Loucy (cell line): ENCODE measurements around the gene TMEM87B.

Experiments used
- H2AFZ ChIP-seq: fragments of 200-600 bp; sonication (generic); 2 replicates; pipeline ENCODE4 v1.6.0; 2016; ENCODE audit warnings: antibody characterized with exemption, mild to moderate bottlenecking, low read length, moderate library complexity
- H3F3A ChIP-seq: fragments of 200-600 bp; 2 replicates; pipeline ENCODE4 v1.6.0; 2016; ENCODE audit warnings: antibody characterized with exemption, low read depth, mild to moderate bottlenecking
- H3K27me3 ChIP-seq: fragments of 200-600 bp; sonication (generic); 2 replicates; pipeline ENCODE4 v1.6.1; 2014; ENCODE audit warnings: low read length, mild to moderate bottlenecking; ENCODE audit not compliant: insufficient read depth, poor library complexity, severe bottlenecking
- H3K36me3 ChIP-seq: fragments of 200-600 bp; sonication (generic); 2 replicates; pipeline ENCODE4 v1.6.1; 2016; ENCODE audit warnings: low read length; ENCODE audit not compliant: insufficient read depth
- H3K4me1 ChIP-seq: fragments of 200-600 bp; sonication (generic); 2 replicates; pipeline ENCODE4 v1.5.1; 2014; ENCODE audit warnings: low read length, mild to moderate bottlenecking; ENCODE audit not compliant: insufficient read depth, poor library complexity, severe bottlenecking
- H3K4me2 ChIP-seq: fragments of 200-600 bp; sonication (generic); 2 replicates; pipeline ENCODE4 v1.6.0; 2014; ENCODE audit warnings: antibody characterized with exemption, low read length, low read depth, mild to moderate bottlenecking; ENCODE audit not compliant: poor library complexity, severe bottlenecking
- H3K4me3 ChIP-seq: fragments of 200-600 bp; sonication (generic); 2 replicates; pipeline ENCODE4 v1.5.1; 2014; ENCODE audit warnings: low read length, mild to moderate bottlenecking, mixed read lengths; ENCODE audit not compliant: poor library complexity, severe bottlenecking
- H3K79me2 ChIP-seq: fragments of 200-600 bp; sonication (generic); 2 replicates; pipeline ENCODE4 v1.6.1; 2014; ENCODE audit warnings: low read length; ENCODE audit not compliant: insufficient read depth
- H3K9ac ChIP-seq: fragments of 200-600 bp; sonication (generic); 2 replicates; pipeline ENCODE4 v1.6.0; 2014; ENCODE audit warnings: mild to moderate bottlenecking, low read depth, low read length, moderate library complexity; ENCODE audit not compliant: poor library complexity, severe bottlenecking
- H3K9me2 ChIP-seq: fragments of 200-600 bp; sonication (generic); replicated peaks from 2 replicates; pipeline ENCODE4 v1.6.1; 2016; ENCODE audit warnings: low read depth, low read length, mixed read lengths
- H3K9me3 ChIP-seq: fragments of 200-600 bp; sonication (generic); 2 replicates; pipeline ENCODE4 v1.6.1; 2014; ENCODE audit warnings: mild to moderate bottlenecking, antibody characterized with exemption, low read length, low read depth; ENCODE audit not compliant: insufficient read depth
- H4K20me1 ChIP-seq: fragments of 200-600 bp; sonication (generic); 2 replicates; pipeline ENCODE4 v1.6.0; 2014; ENCODE audit warnings: antibody characterized with exemption, low read length, mild to moderate bottlenecking; ENCODE audit not compliant: insufficient read depth, poor library complexity, severe bottlenecking
- CTCF ChIP-seq: fragments of 200-600 bp; sonication (generic); conservative IDR thresholded peaks from 2 replicates; pipeline ENCODE4 v1.5.1; 2014; ENCODE audit warnings: mild to moderate bottlenecking, antibody characterized with exemption, low read length
- EZH2phosphoT487 ChIP-seq: fragments of 200-600 bp; IDR thresholded peaks from 2 replicates; pipeline ENCODE4 v1.6.1; 2018; ENCODE audit warnings: antibody characterized with exemption, mild to moderate bottlenecking, moderate library complexity, borderline replicate concordance

TMEM87B gene

GRCh38 chr2:112024231-112024630, 30.8 kb upstream of the TMEM87B start:
- Histone ChIP-seq H3K79me2 (no peaks in the 10 kb centered on the region), H3K9me3 (no peaks in the 10 kb centered on the region), H3K9ac (no peak overlapping the region), H3K4me3 (no peak overlapping the region), H2AFZ (no peak overlapping the region), H3K36me3 (no peaks in the 10 kb centered on the region), H4K20me1 (no peaks in the 10 kb centered on the region), H3K4me1 (no peaks in the 10 kb centered on the region), H3K9me2 (no peaks in the 10 kb centered on the region), H3F3A (no peaks in the 10 kb centered on the region), H3K4me2 (no peak overlapping the region), H3K27me3 (no peaks in the 10 kb centered on the region)
- no peak for TF ChIP-seq EZH2phosphoT487
- no peak for TF ChIP-seq CTCF

GRCh38 chr2:112024896-112025491, 30.1 kb upstream of the TMEM87B start:
- Histone ChIP-seq H3K79me2 (no peaks in the 10 kb centered on the region), H3K36me3 (no peaks in the 10 kb centered on the region), H3K9ac (no peak overlapping the region), H3K4me3 (no peak overlapping the region), H3K9me3 (no peaks in the 10 kb centered on the region), H3K27me3 (no peaks in the 10 kb centered on the region), H3K4me2 (no peak overlapping the region), H3F3A (no peaks in the 10 kb centered on the region), H3K4me1 (no peaks in the 10 kb centered on the region), H3K9me2 (no peaks in the 10 kb centered on the region), H4K20me1 (no peaks in the 10 kb centered on the region), H2AFZ (no peak overlapping the region)
- TF ChIP-seq EZH2phosphoT487 = no peak
- TF ChIP-seq CTCF = no peak

- no peak for TF ChIP-seq EZH2phosphoT487
- no peak for TF ChIP-seq CTCF
- Histone ChIP-seq H4K20me1 (no peaks in the 10 kb centered on the region), H3K36me3 (no peaks in the 10 kb centered on the region), H3K9ac (no peak overlapping the region), H3K4me1 (no peaks in the 10 kb centered on the region), H3K4me2 (no peak overlapping the region), H3K79me2 (no peaks in the 10 kb centered on the region), H3K9me2 (no peaks in the 10 kb centered on the region), H3K27me3 (no peaks in the 10 kb centered on the region), H2AFZ (no peak overlapping the region), H3K4me3 (no peak overlapping the region), H3F3A (no peaks in the 10 kb centered on the region), H3K9me3 (no peaks in the 10 kb centered on the region)
Measured at GRCh38 chr2:112026509-112026908, 28.6 kb upstream of the TMEM87B start.
